ENCODE data around the gene STARD6. TPM values are rescaled to one million over a fixed set of nuclear protein-coding genes. Genes with fewer than 3 reads are reported as not detected.

STARD6 gene
- polyA plus RNA-seq, 1 donor (not counting 4 experiments of a cell fraction or from before 2014, with no cell fraction given), result 0.30 TPM

GRCh38 chr18:54296062-54296461, 61.6 kb downstream of the STARD6 start:
- Histone ChIP-seq H3K4me3 (ENCODE audit: control insufficient read depth in 2 of 3, extremely low read depth in 1 of 3, insufficient read depth in 2 of 3, low read depth in 1 of 3, low read length in 3 of 3) (no peak overlapping the region), H3K4me1 (ENCODE audit: control insufficient read depth, extremely low read depth, insufficient read depth, low read length) (no peaks in the 10 kb centered on the region), H3K9me3 (ENCODE audit: control insufficient read depth, low read depth, low read length) (no peaks in the 10 kb centered on the region), H3K36me3 (ENCODE audit: control insufficient read depth in 2 of 2, extremely low read depth in 1 of 2, insufficient read depth in 2 of 2, low read length in 2 of 2) (peaks cover 0 to 4% of the 10 kb centered on the region in 2 experiments), H4K20me1 (ENCODE audit: control insufficient read depth, extremely low read depth, insufficient read depth, low read length) (no peaks in the 10 kb centered on the region), H3K9ac (ENCODE audit: control insufficient read depth, extremely low read depth, insufficient read depth, low read length) (no peak overlapping the region), H3K27ac (ENCODE audit: control insufficient read depth, insufficient read depth, low read length) (no peak overlapping the region), H3K27me3 (ENCODE audit: control insufficient read depth, extremely low read depth, insufficient read depth, low read length) (no peaks in the 10 kb centered on the region), H3K9me1 (ENCODE audit: control insufficient read depth, extremely low read depth, insufficient read depth, low read length) (no peaks in the 10 kb centered on the region), H3K4me2 (ENCODE audit: control insufficient read depth, extremely low read depth, insufficient read depth, low read depth, low read length) (no peak overlapping the region), H3K79me2 (ENCODE audit: control insufficient read depth, insufficient read depth, low read length) (no peaks in the 10 kb centered on the region), H2AFZ (ENCODE audit: control insufficient read depth, low read length) (no peak overlapping the region)
- DNase-seq (ENCODE audit: low read depth, low spot score) (no peak), FAIRE-seq (no peak)
- dilution Hi-C loops (cut with MboI; ENCODE audit: extremely low pct_ligation_motif_present, low sequenced_read_pairs), result no loop called here
- TF ChIP-seq, protein P1, sequence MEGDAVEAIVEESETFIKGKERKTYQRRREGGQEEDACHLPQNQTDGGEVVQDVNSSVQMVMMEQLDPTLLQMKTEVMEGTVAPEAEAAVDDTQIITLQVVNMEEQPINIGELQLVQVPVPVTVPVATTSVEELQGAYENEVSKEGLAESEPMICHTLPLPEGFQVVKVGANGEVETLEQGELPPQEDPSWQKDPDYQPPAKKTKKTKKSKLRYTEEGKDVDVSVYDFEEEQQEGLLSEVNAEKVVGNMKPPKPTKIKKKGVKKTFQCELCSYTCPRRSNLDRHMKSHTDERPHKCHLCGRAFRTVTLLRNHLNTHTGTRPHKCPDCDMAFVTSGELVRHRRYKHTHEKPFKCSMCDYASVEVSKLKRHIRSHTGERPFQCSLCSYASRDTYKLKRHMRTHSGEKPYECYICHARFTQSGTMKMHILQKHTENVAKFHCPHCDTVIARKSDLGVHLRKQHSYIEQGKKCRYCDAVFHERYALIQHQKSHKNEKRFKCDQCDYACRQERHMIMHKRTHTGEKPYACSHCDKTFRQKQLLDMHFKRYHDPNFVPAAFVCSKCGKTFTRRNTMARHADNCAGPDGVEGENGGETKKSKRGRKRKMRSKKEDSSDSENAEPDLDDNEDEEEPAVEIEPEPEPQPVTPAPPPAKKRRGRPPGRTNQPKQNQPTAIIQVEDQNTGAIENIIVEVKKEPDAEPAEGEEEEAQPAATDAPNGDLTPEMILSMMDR (optimal IDR thresholded peaks at IDR 0.05 in 1 of 3, IDR thresholded peaks at IDR 0.05 in 1 of 3, conservative IDR thresholded peaks at IDR 0.05 in 1 of 3; ENCODE audit: extremely low read depth in 1 of 3, insufficient read depth in 2 of 3, low read length in 3 of 3), result no peak
- TF ChIP-seq EZH2 (IDR thresholded peaks at IDR 0.05; ENCODE audit: low read length), result no peak

- H3K27ac ChIP-seq (ENCODE audit: control insufficient read depth, insufficient read depth, low read length), result no peak overlapping the region
- H3K79me2 ChIP-seq (ENCODE audit: control insufficient read depth, insufficient read depth, low read length), result no peaks in the 10 kb centered on the region
- TF ChIP-seq, protein P1 (optimal IDR thresholded peaks at IDR 0.05 in 1 of 3, IDR thresholded peaks at IDR 0.05 in 1 of 3, conservative IDR thresholded peaks at IDR 0.05 in 1 of 3; ENCODE audit: extremely low read depth in 1 of 3, insufficient read depth in 2 of 3, low read length in 3 of 3), result no peak
- TF ChIP-seq EZH2 (IDR thresholded peaks at IDR 0.05; ENCODE audit: low read length), result no peak
- DNase-seq (ENCODE audit: low read depth, low spot score) (no peak), FAIRE-seq (no peak)
- no peaks in the 10 kb centered on the region for H3K9me1 ChIP-seq (ENCODE audit: control insufficient read depth, extremely low read depth, insufficient read depth, low read length)
- H4K20me1 ChIP-seq (ENCODE audit: control insufficient read depth, extremely low read depth, insufficient read depth, low read length), result no peaks in the 10 kb centered on the region
- H3K27me3 ChIP-seq (ENCODE audit: control insufficient read depth, extremely low read depth, insufficient read depth, low read length), result no peaks in the 10 kb centered on the region
- dilution Hi-C loops (cut with MboI; ENCODE audit: extremely low pct_ligation_motif_present, low sequenced_read_pairs), result no loop called here
- H3K4me2 ChIP-seq (ENCODE audit: control insufficient read depth, extremely low read depth, insufficient read depth, low read depth, low read length), result no peak overlapping the region
- no peak overlapping the region for H3K9ac ChIP-seq (ENCODE audit: control insufficient read depth, extremely low read depth, insufficient read depth, low read length)
- H2AFZ ChIP-seq (ENCODE audit: control insufficient read depth, low read length), result no peak overlapping the region
- no peak overlapping the region for H3K4me3 ChIP-seq (ENCODE audit: control insufficient read depth in 2 of 3, extremely low read depth in 1 of 3, insufficient read depth in 2 of 3, low read depth in 1 of 3, low read length in 3 of 3)
- H3K9me3 ChIP-seq (ENCODE audit: control insufficient read depth, low read depth, low read length), result no peaks in the 10 kb centered on the region
- no peaks in the 10 kb centered on the region for H3K4me1 ChIP-seq (ENCODE audit: control insufficient read depth, extremely low read depth, insufficient read depth, low read length)
- H3K36me3 ChIP-seq (ENCODE audit: control insufficient read depth in 2 of 2, extremely low read depth in 1 of 2, insufficient read depth in 2 of 2, low read length in 2 of 2), result peaks cover 0 to 4% of the 10 kb centered on the region in 2 experiments
Observed at GRCh38 chr18:54294274-54294673, 63.4 kb downstream of the STARD6 start.

Data from keratinocyte (primary cell).